Inflammatory macrophage (primary cell): Measurements from ENCODE around the gene TMEM14B.
"Not testable (repeated sequence)": the region's sequence is repeated elsewhere in the genome, so short reads cannot be mapped to it uniquely, and the experiment has no call there.

Experiments used
- DNase-seq, 2 donors: peaks; one replicate each; pipeline ENCODE4 v3.0.0-alpha.2; 2020 to 2022
- total RNA-seq, 18 experiments: gene quantifications; one replicate each; lab custom pipeline; 2026; ENCODE audit warnings: mixed read lengths in 6 of 18, inconsistent platforms in 2 of 18; lab: John Stamatoyannopoulos, UW

The TMEM14B gene
- total RNA-seq, result 20.0 to 56.7 (median 36.4) reads per million in 18 experiments

DNA sequence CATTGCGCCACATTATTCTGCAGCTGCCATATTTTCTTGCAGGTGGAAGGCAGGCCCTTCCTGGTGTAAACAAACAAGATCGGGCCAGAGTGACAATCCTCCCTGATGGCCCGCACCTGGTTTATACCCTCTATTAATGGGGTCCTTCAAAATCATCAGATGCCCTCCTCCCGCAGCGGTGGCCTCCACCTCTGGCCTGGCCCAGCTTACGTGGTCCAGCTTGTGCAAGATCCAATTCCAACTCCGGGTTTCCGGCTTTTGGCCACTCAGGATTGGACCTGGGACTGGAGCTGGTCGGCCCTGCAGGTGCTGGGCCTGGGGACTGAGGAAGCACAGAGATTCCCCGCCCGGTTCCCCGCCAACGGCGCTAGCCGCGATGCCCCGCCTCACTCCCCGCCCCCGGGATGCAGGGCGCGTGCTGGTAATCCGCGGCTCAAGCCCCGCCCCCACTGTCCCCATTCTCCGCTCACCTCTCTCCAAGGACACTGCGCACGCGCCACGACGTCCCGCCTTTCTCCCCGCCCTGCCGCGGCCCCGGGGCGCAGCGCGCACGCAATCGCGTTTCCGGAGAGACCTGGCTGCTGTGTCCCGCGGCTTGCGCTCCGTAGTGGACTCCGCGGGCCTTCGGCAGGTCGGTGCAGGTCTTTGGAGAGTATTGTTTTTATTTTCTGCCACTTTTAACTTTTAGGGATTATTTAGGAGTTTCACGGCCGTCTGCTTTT lies at the start of gene TMEM14B:
TSS of gene TMEM14B (plus strand) at position 555 of the 722 bp plus-strand sequence. CDS start 1,441 bp downstream, outside the sequence.
- peak; percentile 99 for DNase-seq

DNA sequence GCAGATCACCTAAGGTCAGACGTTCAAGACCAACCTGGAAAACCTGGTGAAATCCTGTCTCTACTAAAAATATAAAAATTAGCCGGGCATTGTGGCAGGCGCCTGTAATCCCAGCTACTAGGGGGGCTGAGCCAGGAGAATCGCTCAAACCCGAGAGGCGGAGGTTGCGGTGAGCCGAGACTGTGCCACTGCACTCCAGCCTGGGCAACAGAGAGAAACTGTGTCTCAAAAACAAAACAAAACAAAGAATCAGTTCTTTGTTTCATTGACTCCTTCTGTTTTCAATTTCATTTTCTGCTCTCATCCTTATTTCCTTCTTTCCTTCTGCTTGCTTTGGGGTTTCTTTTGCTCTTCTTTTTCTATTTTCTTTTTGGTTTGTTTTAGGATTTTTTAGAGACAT lies 33.6 kb upstream of the TMEM14B start:
- DNase-seq, result no peak

DNA sequence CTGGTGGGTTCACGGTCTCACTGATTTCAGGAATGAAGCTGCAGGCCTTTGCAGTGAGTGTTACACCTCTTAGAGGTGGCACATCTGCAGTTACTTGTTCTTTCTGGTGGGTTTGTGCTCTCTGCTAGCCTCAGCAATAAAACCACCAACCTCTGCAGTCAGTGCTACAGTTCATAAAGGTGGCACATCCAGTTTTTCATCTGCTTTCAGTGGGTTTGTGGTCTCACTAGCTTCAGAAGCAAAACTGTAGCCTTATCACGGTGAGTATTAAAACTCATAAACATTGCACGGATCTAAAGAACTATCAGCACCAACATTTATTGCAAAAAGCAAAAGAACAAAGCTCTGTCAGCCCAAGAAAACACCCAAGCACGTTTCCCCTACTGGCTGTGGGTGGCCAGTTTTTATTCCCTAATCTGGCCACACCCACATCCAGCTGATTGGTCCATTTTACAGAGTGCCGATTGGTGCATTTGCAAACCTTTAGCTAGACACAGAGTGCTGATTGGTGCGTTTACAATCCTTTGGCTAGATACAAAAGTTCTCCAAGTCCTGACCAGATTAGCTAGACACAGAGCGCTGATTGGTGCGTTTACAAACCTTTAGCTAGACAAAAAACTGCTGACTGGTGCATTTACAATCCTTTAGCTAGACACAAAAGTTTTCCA lies 28.2 kb upstream of the TMEM14B start:
- DNase-seq, result peak; percentile 43 to 45

GRCh38 chr6:10719964-10720264 lies 27.7 kb upstream of the TMEM14B start:
- no peak for DNase-seq

GRCh38 chr6:10720265-10720959 lies 27.2 kb upstream of the TMEM14B start:
- peak; percentile 49 to 65 for DNase-seq

DNA sequence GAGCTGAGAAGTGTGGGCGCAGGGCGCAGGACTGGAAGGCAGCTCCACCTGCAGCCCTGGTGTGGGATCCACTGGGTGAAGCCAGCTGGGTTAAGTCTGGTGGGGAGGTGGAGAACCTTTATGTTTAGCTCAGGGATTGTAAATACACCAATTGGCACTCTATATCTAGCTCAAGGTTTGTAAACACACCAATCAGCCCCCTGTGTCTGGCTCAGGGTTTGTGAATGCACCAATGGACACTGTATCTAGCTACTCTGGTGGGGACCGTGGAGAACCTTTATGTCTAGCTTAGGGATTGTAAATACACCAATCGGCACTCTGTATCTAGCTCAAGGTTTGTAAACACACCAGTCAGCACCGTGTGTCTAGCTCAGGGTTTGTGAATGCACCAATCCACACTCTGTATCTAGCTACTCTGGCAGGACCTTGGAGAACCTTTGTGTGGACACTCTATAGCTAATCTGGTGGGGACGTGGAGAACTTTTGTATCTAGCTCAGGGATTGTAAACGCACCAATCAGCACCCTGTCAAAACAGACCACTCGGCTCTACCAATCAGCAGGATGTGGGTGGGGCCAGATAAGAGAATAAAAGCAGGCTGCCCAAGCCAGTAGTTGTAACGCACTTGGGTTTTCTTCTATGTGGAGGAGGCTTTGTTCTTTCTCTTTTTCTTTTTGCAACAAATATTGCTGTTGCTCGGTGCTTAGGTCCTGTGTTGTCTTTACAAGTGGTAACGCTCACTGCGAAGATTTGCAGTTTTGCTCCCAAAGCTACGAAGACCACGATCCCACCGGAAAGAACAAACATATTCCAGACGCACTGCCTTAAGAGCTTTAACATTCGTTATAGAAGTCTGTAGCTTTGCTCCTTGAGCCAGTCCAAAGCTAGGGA lies 26.4 kb upstream of the TMEM14B start:
- DNase-seq, result not testable (repeated sequence)

GRCh38 chr6:10721850-10722569 lies 25.6 kb upstream of the TMEM14B start:
- DNase-seq, result no peak

DNA sequence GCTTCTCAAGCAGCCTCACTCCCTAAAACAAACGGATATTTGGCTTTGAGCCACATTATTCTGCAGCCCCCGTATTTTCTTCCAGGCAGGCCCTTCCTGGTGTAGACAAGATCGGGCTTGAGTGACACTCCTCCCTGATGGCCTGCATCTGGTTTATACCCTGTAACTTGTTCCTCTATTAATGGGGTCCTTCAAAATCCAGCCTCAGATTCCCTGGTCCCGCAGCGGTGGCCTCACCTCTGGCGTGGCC lies 25.1 kb upstream of the TMEM14B start:
- no peak for DNase-seq

GRCh38 chr6:10722820-10723566 lies 24.6 kb upstream of the TMEM14B start, which contains the start of gene TMEM14C:
TSS of gene TMEM14C (plus strand) at chr6:10723070. CDS start at chr6:10724614, 1,544 bp downstream.
- DNase-seq, result peak; percentile 94 to 96

DNA sequence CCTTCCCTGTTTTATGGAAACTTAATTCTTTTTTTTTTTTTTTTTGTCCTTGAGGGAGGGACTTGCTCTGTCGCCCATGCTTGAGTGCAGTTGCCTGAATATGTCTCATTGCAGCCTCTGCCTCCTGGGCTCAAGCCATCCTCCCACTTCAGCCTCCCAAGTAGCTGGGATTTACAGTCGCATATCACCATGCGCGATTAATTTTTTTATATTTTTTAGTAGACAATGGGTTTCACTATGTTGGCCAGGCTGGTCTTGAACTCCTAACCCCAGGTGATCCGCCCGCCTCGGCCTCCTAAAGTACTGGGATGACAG lies 24.1 kb upstream of the TMEM14B start:
- peak in 1 of 2 donors; percentile 7 for DNase-seq

DNA sequence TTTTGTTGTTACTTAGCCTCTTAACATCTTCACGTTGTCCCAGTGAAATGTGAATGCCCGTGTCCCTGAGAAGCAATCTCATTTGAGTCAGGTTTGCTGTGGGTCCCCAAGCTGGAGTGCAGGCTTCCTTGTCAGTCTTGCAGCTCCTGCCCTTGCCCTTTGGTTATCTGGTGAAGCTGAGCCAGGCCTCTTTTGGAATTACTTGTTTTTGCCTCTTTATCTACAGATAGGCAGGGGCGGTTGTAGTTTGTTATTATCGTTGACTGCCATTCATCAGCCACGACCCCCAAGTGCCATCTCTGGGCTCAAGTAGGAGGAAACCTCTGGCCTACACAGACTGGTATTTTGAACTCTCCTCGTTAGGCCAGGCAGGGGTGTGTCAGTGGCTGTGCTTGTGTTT lies 22.6 kb upstream of the TMEM14B start:
- DNase-seq, result no peak

- DNase-seq, result no peak
Observed at GRCh38 chr6:10725716-10726115, 21.9 kb upstream of the TMEM14B start.

DNA sequence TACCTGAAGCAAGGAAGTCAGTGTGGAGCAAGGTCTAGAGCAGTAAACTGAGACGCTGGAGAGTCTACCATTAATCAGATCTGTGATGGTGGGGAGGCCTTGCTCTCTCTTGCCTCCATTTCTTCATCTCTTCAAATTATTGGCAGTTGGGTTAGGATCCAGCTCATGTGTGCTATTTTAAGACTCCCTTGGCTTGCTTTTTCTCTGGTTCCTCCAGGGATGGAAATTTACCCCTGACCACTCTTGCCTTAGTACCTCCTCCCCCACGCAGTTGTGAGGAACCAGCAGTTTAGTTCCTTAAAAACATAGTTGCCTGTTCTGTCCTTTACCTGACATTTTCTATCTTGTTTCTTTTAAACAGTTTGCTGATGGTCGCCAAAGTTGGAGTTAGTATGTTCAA lies 17.4 kb upstream of the TMEM14B start:
- peak; percentile 39 to 62 for DNase-seq

GRCh38 chr6:10733151-10733715 lies 14.4 kb upstream of the TMEM14B start:
- DNase-seq, result no peak

DNA sequence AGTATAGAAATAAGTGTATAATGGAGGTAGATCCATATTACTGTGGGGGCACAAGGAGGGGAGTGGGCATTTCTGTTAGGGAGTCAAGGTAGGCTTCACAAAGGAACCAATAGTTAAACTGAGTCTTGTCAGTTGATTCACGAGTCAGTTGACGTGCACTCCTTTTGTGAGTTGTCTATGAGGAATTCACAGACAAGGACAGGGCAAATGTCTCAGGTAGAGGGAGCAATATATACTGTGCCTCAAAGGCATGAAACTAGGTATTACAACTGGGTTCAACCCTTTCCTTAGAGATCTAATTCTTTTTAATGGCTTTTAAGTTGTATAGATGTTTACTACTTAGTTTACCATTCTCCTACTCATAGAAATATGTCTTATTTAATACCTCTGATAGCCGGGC lies 13.7 kb upstream of the TMEM14B start:
- no peak for DNase-seq

DNA sequence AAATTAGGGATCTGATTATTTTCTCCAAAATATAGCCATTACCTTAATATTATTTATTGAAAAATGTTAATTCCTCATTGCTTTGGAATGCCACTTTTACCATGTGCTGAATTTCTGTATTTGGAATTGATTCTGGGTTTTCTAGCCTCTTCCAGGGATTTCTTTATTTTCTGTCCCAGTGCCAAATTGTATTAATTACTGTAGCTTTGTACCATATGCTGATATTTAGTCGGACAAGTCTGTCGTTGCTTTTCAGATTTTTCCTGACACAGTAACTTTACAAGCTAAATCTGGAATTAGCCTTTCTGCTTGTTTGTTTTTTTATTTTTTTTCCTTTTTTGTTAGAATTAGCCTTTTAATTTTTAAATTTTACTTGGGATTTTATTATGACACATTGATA lies 10.9 kb upstream of the TMEM14B start:
- DNase-seq, result no peak

DNA sequence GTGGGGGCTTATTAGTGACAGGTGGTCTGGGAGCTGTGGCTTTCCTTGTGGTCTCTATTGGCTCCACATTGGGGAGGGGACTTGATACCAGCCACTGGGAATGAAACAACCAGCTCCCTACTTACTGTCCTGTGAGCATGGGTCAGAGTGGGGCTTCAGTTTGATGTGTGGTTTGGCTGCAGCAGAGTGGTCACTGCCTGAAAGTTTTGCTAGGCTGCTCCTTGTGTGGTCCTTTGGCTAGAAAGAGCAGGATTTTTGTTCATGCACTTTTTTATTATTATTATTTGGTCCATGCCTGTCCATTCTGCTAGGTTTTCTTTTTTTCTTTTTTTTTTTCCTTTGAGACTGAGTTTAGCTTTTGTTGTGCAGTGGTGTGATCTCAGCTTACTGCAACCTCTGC lies 7.5 kb upstream of the TMEM14B start:
- no peak for DNase-seq

GRCh38 chr6:10741643-10742042 lies 6.0 kb upstream of the TMEM14B start:
- not testable (repeated sequence) for DNase-seq

DNA sequence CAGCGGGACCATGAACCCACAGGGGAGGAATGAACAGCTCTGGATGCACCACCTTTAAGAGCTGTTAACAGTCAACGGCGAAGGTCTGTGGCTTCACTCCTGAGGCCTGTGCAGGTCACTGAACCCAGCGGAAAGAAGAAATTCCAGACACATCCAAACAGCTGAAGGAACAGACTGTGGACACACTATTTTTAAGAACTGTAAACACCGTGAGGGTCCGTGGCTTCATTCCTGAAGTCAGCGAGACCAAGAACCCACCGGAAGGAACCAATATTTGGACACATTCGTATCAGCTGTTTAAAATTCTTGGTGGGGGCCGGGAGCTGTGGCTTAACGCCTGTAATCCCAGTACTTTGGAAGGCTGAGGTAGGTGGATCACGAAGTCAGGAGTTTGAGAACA lies 5.4 kb upstream of the TMEM14B start:
- no peak for DNase-seq

DNA sequence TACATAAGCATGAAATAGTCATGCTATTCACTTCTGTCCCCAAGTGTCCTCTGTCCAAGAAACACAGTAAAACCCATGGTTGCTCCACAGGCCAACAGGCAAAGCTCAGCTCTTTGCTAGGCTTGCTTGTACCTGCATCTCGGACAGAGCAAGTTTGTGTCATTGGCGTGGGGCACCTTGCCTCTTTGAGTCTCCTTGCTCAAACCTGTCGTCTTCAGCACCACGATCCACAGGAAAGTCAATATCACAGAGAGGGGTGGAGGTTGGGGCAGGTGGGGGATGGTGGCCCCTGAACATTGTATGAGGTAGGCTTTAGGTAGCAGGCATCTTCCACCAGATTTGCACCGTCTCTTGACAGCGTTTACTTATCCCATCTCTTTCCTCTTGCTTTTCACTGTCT lies 4.1 kb upstream of the TMEM14B start:
- no peak for DNase-seq

- no peak for DNase-seq
Observed at GRCh38 chr6:10745116-10745515, 2.5 kb upstream of the TMEM14B start.
